ENCODE results near the gene COTL1.

- TF ChIP-seq, protein P1, sequence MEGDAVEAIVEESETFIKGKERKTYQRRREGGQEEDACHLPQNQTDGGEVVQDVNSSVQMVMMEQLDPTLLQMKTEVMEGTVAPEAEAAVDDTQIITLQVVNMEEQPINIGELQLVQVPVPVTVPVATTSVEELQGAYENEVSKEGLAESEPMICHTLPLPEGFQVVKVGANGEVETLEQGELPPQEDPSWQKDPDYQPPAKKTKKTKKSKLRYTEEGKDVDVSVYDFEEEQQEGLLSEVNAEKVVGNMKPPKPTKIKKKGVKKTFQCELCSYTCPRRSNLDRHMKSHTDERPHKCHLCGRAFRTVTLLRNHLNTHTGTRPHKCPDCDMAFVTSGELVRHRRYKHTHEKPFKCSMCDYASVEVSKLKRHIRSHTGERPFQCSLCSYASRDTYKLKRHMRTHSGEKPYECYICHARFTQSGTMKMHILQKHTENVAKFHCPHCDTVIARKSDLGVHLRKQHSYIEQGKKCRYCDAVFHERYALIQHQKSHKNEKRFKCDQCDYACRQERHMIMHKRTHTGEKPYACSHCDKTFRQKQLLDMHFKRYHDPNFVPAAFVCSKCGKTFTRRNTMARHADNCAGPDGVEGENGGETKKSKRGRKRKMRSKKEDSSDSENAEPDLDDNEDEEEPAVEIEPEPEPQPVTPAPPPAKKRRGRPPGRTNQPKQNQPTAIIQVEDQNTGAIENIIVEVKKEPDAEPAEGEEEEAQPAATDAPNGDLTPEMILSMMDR (IDR thresholded peaks at IDR 0.05; ENCODE audit: low read length), result no peak
- no peak for TF ChIP-seq EZH2 (optimal IDR thresholded peaks at IDR 0.05; ENCODE audit: low read depth, low read length)
These were observed 27.7 kb downstream of the COTL1 start for GRCh38 chr16:84589975-84590719.
